ENCODE data around the gene GGT1. TPM values are rescaled to one million over a fixed set of nuclear protein-coding genes. Genes with fewer than 3 reads are reported as not detected.
"Not testable (repeated sequence)": the region's sequence is repeated elsewhere in the genome, so short reads cannot be mapped to it uniquely, and the experiment has no call there.

The GGT1 gene
- total RNA-seq, 2 experiments from 2014 or later: 44.6 to 48.1 TPM

DNA sequence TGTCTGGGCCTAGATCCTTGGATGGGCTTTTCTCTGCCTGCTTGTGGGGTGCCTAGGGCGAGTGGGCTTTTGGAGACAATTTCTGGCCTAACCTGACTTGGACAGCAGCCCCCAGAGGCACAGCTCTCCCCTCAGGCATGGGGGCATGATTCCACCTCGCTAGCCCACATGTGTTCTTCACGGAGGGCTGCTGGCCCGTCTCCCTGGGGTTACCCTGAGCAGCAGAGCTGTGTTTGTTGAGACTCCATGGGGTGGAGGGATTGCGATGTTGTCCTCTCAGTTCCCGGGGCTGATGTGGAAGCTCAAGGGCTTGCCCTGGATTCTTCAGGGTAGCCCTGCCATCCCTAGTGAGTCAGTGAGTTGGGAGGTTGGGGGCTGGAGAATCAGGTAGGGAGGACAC, 7.8 kb upstream of the GGT1 start:
- Mint-ChIP-seq H3K4me1 (peaks cover 8% of the 10 kb centered on the region), H3K27ac (no peak overlapping the region), H3K36me3 (ENCODE audit: low read depth) (no peaks in the 10 kb centered on the region), H3K27me3 (peaks cover 2% of the 10 kb centered on the region), H3K4me3 (no peak overlapping the region), H3K9me3 (no peaks in the 10 kb centered on the region)
- ChIA-PET POLR2A (no interaction called here), CTCF (interaction anchor here (1.1 kb wide), 1 partner anchor 28 kb away, joined by 3 read pairs; no protein-coding TSS in a partner anchor)
- DNase-seq: no peak

DNA sequence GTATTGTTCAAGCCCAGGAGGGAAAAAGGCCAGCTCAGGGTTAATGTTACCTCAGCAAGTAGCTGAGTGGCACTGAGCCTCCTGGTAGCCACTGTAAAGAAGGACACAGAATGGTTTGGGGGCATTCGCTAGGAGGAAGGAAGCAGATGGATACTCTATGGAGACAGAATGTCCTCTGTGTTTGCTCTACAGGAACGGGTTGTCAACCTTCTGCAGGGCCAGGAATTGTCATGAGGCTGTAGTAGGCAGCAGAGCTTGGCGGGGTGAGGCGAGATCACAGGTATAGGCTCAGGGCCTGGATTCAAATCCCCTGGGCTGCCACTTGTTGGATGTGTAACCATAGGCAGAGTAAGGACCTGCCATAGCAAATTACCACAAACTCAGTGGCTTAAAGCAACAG, 7.1 kb upstream of the GGT1 start:
- POLR2A ChIA-PET: no interaction called here
- CTCF ChIA-PET: interaction anchor here (1.1 kb wide), 1 partner anchor 28 kb away, joined by 3 read pairs; no protein-coding TSS in a partner anchor
- no peaks in the 10 kb centered on the region for H3K9me3 Mint-ChIP-seq
- H3K27ac Mint-ChIP-seq: no peak overlapping the region
- H3K27me3 Mint-ChIP-seq: peaks cover 2% of the 10 kb centered on the region
- no peak overlapping the region for H3K4me3 Mint-ChIP-seq
- peaks cover 13% of the 10 kb centered on the region for H3K4me1 Mint-ChIP-seq
- DNase-seq: no peak
- H3K36me3 Mint-ChIP-seq (ENCODE audit: low read depth): no peaks in the 10 kb centered on the region

DNA sequence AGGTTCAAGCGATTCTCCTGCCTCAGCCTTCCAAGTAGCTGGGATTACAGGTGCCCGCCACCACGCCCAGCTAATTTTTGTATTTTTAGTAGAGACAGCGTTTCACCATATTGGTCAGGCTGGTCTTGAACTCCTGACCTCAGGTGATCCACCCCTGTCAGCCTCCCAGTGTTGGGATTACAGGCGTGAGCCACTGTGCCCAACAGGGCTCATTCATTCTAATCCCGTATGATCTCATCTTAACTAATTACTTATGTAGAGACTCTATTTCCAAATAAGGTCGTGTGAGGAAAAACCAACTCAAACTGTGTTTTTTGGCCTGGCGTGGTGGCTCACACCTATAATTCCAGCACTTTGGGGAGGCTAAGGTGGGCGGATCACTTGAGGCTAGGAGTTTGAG, 5.9 kb upstream of the GGT1 start:
- H3K4me1 Mint-ChIP-seq: peaks cover 24% of the 10 kb centered on the region
- CTCF ChIA-PET: interaction anchor here (0.7 kb wide), 1 partner anchor 10 kb away, joined by 3 read pairs; no protein-coding TSS in a partner anchor
- H3K27ac Mint-ChIP-seq; DNase-seq; H3K4me3 Mint-ChIP-seq; H3K27me3 Mint-ChIP-seq; POLR2A ChIA-PET; H3K9me3 Mint-ChIP-seq; H3K36me3 Mint-ChIP-seq (ENCODE audit: low read depth): not testable (repeated sequence)

DNA sequence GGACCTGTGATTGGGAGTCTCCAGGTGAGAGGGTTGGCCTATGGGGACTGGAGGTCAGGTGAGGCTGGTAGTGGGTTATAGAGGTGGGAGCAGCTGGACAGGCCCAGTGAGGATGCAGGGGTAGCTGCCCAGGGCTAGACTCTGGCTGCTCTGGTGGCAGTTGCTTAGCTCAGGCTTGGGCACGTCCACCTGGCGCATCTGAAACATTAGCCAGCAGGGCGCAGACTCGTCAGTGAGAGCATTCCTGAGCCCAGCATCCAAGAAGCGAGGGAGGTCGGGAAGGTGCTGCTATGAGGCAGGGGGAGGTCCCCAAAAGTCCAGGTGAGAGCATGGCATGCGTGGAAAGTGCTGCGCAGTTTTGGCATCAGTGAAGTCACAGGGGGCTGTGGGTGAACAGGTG, 3.5 kb upstream of the GGT1 start:
- H3K27me3 Mint-ChIP-seq: no peaks in the 10 kb centered on the region
- POLR2A ChIA-PET: no interaction called here
- no peaks in the 10 kb centered on the region for H3K9me3 Mint-ChIP-seq
- CTCF ChIA-PET: interaction anchor here (0.6 kb wide), 1 partner anchor 38 kb away, joined by 3 read pairs; no protein-coding TSS in a partner anchor
- H3K4me1 Mint-ChIP-seq: peaks cover 40% of the 10 kb centered on the region
- H3K36me3 Mint-ChIP-seq (ENCODE audit: low read depth): no peaks in the 10 kb centered on the region
- no peak overlapping the region for H3K4me3 Mint-ChIP-seq
- no peak overlapping the region for H3K27ac Mint-ChIP-seq
- no peak for DNase-seq

DNA sequence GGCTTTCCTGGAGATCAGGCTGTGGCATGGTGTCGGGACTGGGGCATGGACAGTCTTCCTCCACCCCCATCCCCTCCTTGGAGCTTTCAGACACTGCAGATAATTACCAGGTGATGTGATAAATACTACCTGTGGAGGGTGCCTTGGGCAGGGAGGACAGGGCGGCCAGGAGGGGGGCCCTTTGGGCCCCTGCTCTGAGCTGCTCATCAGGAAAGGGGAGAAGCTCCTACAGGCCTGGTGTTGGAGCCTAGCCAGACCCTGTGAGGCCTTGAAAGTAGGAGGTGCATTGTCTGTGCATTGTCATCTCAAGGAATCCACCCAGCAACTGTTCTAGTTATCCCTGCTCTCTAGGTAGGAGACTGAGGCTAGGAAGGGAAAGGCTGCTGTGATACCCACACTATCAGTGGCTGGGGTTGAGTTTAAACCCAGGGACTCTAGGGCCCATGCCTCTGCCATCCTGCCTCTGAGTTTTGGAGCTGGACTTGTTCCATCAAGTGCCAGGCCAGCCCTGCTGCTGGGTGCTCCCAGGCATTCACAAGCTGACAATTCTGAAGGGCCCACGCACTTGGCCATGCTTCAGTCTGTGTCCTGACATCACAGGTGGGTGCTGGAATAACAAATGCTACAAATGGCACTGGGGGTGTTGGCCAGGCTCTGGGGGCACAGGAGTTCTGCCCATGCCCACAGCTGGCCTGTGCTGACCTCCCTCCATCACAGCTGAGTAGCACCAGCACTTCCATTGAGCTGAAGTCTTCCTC, 2.9 kb upstream of the GGT1 start:
- not testable (repeated sequence) for H3K4me3 Mint-ChIP-seq; H3K27ac Mint-ChIP-seq; H3K9me3 Mint-ChIP-seq; H3K27me3 Mint-ChIP-seq; DNase-seq; H3K36me3 Mint-ChIP-seq (ENCODE audit: low read depth)
- ChIA-PET POLR2A (interaction anchor here (0.6 kb wide), 1 partner anchor 48 kb away, joined by 4 read pairs; no protein-coding TSS in a partner anchor), CTCF (interaction anchor here (0.6 kb wide), 1 partner anchor 39 kb away, joined by 3 read pairs; no protein-coding TSS in a partner anchor)
- peaks cover 43% of the 10 kb centered on the region for H3K4me1 Mint-ChIP-seq

DNA sequence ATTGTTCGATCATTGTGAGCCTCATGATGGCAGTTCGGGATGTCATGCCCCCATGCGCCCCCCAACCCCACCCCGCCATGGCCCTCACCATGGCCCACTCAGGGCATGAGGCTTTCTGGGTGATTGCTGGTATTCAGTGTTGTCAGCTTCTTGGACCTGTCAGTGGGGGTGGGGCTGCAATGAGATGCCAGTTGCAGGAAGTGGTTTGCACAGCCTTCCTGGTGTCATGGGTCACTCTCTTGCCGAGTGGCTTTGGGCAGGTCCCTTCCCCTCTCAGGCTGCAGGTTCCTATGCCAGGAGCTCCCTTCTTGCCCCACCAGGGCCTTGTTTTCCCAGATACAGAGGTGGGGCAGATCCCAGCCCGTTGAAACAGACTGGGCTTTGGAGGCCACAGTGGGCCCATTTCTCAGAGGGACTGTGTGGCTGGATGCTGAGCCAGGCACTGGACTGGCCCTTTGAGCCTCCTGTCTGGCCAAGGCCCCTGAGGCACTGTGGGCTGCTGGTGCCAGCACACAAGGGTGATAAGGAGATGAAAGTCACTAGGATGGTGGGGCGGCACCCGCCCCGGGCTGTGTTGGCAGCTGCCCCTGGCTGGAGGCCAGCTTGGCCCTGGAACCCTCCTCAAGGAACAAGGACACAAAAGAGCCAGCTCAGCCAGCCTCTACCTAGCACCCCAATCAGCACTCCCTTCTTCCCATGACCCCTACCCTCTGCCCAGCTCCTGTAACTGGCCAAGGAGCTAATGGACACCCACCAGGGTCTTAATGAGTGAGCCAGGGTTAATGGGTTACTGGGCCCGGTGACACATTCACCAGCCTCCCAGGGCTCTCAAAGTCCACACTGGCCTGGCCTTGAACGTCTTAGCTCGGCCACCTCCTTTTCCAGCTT, 1.5 kb upstream of the GGT1 start:
- peak; percentile 29 for DNase-seq
- no peaks in the 10 kb centered on the region for H3K27me3 Mint-ChIP-seq

DNA sequence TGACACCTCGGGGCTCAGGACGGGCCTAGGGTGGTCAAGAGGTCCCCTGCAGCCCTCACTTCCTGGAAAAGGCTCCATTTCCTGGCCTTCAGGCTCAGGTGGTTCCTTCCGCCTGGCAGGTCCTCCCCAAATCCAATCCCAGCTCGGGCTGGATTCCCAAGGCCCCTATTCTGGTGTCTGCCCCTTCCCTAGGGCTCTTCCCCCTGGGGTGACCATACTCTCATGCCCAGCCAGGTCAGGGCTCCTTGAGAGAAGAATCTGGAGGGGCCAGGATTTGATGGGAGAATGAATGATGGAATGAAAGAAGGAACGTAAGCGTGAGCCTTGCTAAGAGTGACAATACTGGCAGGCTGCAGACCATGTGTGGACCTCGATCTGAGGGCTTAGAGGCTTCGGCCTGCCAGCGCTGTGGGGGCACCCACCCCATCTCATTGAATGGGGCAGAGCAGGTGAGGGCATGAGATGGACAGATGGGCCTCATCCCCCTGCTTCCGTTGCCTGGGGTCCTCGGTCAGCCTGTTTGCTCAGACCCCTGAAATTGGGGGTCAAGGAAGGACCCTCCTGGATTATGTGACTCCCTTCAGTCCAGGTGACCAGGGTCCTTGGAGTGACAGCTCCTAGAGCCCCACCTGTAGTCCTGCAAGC, 766 bp upstream of the GGT1 start:
- H3K36me3 Mint-ChIP-seq (ENCODE audit: low read depth); H3K4me3 Mint-ChIP-seq; CTCF ChIA-PET; H3K27me3 Mint-ChIP-seq; DNase-seq; H3K9me3 Mint-ChIP-seq; POLR2A ChIA-PET: not testable (repeated sequence)
- peak overlapping the region; percentile 52 for H3K27ac Mint-ChIP-seq
- H3K4me1 Mint-ChIP-seq: peaks cover 49% of the 10 kb centered on the region

More for the DNA sequence above, 1.5 kb upstream of the GGT1 start:
- no peak overlapping the region for H3K4me3 Mint-ChIP-seq
- no peaks in the 10 kb centered on the region for H3K36me3 Mint-ChIP-seq (ENCODE audit: low read depth)
- ChIA-PET CTCF (no interaction called here), POLR2A (no interaction called here)
- H3K27ac Mint-ChIP-seq: peak overlapping the region; percentile 72
- peaks cover 46% of the 10 kb centered on the region for H3K4me1 Mint-ChIP-seq
- H3K9me3 Mint-ChIP-seq: no peaks in the 10 kb centered on the region

DNA sequence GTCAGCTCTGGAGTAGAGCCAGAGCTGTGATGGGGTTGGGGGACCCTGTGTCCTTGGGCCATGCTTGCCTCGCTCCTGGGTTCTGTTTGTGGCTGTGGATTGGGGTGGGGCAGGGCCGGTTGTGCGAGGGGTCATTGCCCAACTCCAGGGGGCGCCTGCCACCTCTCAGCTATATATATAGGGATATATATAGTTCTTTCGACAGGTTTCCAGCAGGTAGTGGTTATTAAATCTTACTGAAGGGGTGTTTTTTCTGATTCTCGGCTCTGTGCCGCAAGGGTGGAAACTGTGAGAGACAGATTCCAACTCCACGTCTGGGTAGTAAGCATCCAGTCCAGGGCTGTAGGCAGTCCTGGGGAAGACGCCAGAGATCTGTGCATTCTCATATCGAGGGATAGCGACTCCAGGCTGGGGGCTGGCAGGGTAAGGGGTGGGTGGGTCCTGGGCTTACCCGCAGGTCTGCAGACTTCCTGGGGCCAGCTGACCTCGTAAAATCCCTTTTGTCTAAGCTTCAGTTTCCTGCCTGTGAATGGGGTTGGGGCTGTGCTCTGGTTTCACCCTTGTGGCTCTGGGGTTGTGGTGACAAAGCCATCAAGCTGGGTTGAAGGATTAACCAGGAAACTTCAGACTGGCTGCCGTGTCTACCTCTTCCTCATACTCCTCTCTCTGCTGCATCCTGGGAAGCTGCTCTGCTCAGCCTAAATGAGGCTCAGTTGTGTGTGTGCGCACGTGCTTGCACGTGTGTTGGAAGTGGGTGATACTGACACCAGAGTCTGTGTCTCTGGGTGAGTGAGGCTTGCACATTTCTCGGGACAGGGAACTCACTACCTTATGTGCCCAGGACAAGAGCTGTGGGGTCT, 1.0 kb downstream of the GGT1 start:
- Mint-ChIP-seq H3K27ac (peak overlapping the region; percentile 90), H3K4me3 (peak overlapping the region; percentile 68), H3K4me1 (peaks cover 60% of the 10 kb centered on the region)
- H3K36me3 Mint-ChIP-seq (ENCODE audit: low read depth); H3K27me3 Mint-ChIP-seq; H3K9me3 Mint-ChIP-seq; POLR2A ChIA-PET; CTCF ChIA-PET: not testable (repeated sequence)
- peak; percentile 38 for DNase-seq

DNA sequence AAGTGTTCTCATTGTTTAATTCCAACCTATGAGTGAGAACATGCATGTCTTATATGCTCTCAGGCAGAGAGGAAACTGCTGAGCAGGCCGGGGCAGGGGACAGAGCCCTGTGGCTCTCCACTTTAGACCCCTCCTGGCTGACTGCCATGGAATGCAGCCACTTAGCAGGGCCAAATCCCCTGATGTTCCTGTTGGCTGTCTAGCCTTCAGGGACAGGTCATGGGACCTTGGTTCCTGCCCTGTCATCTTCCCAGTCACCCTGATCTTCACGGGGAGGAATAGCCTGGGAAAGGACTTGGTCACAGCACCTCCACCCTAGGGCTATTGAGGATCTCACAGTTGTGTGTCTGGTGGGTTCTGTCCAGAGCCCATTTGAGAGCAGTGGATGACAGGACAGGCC, 3.3 kb downstream of the GGT1 start:
- H3K9me3 Mint-ChIP-seq; H3K4me3 Mint-ChIP-seq; POLR2A ChIA-PET; H3K36me3 Mint-ChIP-seq (ENCODE audit: low read depth); CTCF ChIA-PET; DNase-seq; H3K27me3 Mint-ChIP-seq: not testable (repeated sequence)
- Mint-ChIP-seq H3K4me1 (peaks cover 53% of the 10 kb centered on the region), H3K27ac (peak overlapping the region; percentile 68)

DNA sequence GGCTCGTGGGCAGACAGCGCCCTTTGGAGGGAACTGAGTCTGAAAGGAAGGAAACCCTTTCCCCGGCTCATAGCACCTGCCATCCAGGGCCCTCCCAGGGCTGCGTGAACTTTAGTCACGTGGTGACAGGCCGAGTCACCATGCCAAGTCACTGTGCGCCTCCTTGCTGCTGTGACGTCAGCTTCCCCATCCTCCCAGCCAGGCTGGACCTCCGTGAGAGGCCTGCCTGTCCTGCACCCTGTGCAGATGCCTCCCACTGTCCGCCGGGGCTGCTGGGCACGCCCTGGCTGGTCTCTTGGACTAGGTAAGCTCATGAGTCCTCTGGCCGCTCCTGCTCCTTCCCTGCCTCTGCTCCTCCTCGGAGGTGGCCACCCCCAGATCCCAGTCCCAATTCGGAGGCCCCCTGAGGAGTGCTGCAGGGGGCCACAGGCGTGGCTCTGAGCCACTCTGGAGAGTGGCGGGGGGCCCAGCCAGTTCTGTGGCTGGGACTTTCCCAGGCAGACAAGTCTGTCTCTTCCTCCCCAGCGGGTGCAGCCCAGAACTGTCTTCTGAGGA, 4.5 kb downstream of the GGT1 start:
- Mint-ChIP-seq H3K4me1 (peaks cover 42% of the 10 kb centered on the region), H3K27ac (peak overlapping the region; percentile 97), H3K4me3 (peak overlapping the region; percentile 89)
- POLR2A ChIA-PET; H3K9me3 Mint-ChIP-seq; H3K27me3 Mint-ChIP-seq; CTCF ChIA-PET; H3K36me3 Mint-ChIP-seq (ENCODE audit: low read depth): not testable (repeated sequence)
- peak; percentile 60 for DNase-seq

DNA sequence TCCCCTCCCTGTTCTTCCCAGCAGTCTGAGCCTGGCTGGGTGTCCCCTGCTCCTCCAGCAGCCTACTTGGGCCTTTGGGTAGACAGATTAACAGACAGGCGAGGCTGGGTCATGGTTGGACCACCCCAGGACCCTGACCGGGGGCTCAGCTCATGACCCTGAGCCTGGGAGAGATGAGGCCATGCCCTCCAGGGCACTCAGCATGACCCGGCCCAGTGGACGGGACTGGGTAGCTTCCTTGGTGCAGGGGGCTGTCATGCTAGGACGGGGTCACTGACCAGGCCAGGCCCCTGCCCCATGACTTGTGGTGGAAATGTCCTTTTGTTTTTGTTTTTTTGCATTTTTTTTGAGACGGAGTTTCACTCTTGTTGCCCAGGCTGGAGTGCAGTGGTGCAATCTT, 5.3 kb downstream of the GGT1 start:
- H3K36me3 Mint-ChIP-seq (ENCODE audit: low read depth); H3K27me3 Mint-ChIP-seq; H3K9me3 Mint-ChIP-seq; POLR2A ChIA-PET; DNase-seq: not testable (repeated sequence)
- Mint-ChIP-seq H3K4me1 (peaks cover 35% of the 10 kb centered on the region), H3K27ac (peak overlapping the region; percentile 97), H3K4me3 (peak overlapping the region; percentile 89)
- CTCF ChIA-PET: interaction anchor here (0.6 kb wide), 1 partner anchor 447 kb away, joined by 3 read pairs; no protein-coding TSS in a partner anchor

DNA sequence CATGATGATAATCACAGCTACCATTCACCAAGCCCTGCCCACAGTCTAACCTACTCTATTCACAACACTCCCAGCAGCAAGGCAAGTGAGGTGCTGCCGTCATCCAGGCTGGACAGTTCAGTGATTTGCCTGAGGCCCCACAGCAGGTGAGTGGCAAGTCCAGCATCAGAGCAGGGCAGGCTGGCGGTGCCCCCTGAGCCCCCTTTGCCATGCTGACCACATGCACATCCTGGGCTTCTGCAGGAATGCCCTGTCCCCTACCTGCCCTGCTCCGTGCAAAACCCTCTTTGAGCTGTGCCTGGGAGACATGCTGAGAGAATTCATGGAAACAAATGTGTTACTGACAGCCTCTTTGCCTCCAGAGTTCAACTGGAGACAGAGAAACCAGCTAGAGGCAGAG, 6.9 kb downstream of the GGT1 start:
- POLR2A ChIA-PET; CTCF ChIA-PET; H3K4me3 Mint-ChIP-seq; H3K9me3 Mint-ChIP-seq; DNase-seq; H3K36me3 Mint-ChIP-seq (ENCODE audit: low read depth); H3K27me3 Mint-ChIP-seq; H3K27ac Mint-ChIP-seq: not testable (repeated sequence)
- peaks cover 20% of the 10 kb centered on the region for H3K4me1 Mint-ChIP-seq

All from activated CD4-positive, alpha-beta T cell treated with anti-CD3 and anti-CD28 coated beads, Interleukin-2, amount 10 ng/mL, durations not matched to agents 7 days and 5 days (primary cell).